IPS-11a (cell line): Measurements from ENCODE around the gene MALRD1.

Source experiments
- H3K4me3 ChIP-seq: one replicate; pipeline ENCODE4 v1.5.1; 2013; ENCODE audit warnings: low read depth, low read length, control low read depth

The MALRD1 gene

GRCh38 chr10:19629567-19629966, 581.0 kb downstream of the MALRD1 start:
- no peak overlapping the region for H3K4me3 ChIP-seq

- H3K4me3 ChIP-seq: no peak overlapping the region
Observed at GRCh38 chr10:19634163-19634562, 585.6 kb downstream of the MALRD1 start.

GRCh38 chr10:19638182-19638895, 589.7 kb downstream of the MALRD1 start:
- H3K4me3 ChIP-seq: no peak overlapping the region

- no peak overlapping the region for H3K4me3 ChIP-seq
Observed at GRCh38 chr10:19638896-19639233, 590.3 kb downstream of the MALRD1 start.

GRCh38 chr10:19640566-19641263, 592.1 kb downstream of the MALRD1 start:
- no peak overlapping the region for H3K4me3 ChIP-seq

GRCh38 chr10:19651549-19651948, 602.9 kb downstream of the MALRD1 start:
- H3K4me3 ChIP-seq: no peak overlapping the region

- no peak overlapping the region for H3K4me3 ChIP-seq
Observed at GRCh38 chr10:19652750-19653149, 604.1 kb downstream of the MALRD1 start.

GRCh38 chr10:19653931-19654330, 605.3 kb downstream of the MALRD1 start:
- no peak overlapping the region for H3K4me3 ChIP-seq

GRCh38 chr10:19654576-19654975, 606.0 kb downstream of the MALRD1 start:
- H3K4me3 ChIP-seq: no peak overlapping the region

- H3K4me3 ChIP-seq: no peak overlapping the region
Observed at GRCh38 chr10:19656420-19657042, 607.9 kb downstream of the MALRD1 start.

GRCh38 chr10:19658131-19658530, 609.5 kb downstream of the MALRD1 start:
- no peak overlapping the region for H3K4me3 ChIP-seq

- no peak overlapping the region for H3K4me3 ChIP-seq
Observed at GRCh38 chr10:19658622-19659233, 610.1 kb downstream of the MALRD1 start.

GRCh38 chr10:19659920-19660655, 611.5 kb downstream of the MALRD1 start:
- H3K4me3 ChIP-seq: no peak overlapping the region

- no peak overlapping the region for H3K4me3 ChIP-seq
Observed at GRCh38 chr10:19663344-19663743, 614.7 kb downstream of the MALRD1 start.

GRCh38 chr10:19668116-19668515, 619.5 kb downstream of the MALRD1 start:
- H3K4me3 ChIP-seq: no peak overlapping the region

GRCh38 chr10:19676063-19676462, 627.5 kb downstream of the MALRD1 start:
- H3K4me3 ChIP-seq: no peak overlapping the region

GRCh38 chr10:19683356-19683755, 634.8 kb downstream of the MALRD1 start:
- H3K4me3 ChIP-seq: no peak overlapping the region

- H3K4me3 ChIP-seq: no peak overlapping the region
Observed at GRCh38 chr10:19683960-19684359, 635.4 kb downstream of the MALRD1 start.

- H3K4me3 ChIP-seq: no peak overlapping the region
Observed at GRCh38 chr10:19688344-19688743, 639.7 kb downstream of the MALRD1 start.

- H3K4me3 ChIP-seq: no peak overlapping the region
Observed at GRCh38 chr10:19689231-19689630, 640.6 kb downstream of the MALRD1 start.

GRCh38 chr10:19699299-19699698, 650.7 kb downstream of the MALRD1 start:
- no peak overlapping the region for H3K4me3 ChIP-seq
